A549 (cell line): ENCODE measurements around the gene PLCH1. TPM values are rescaled to one million over a fixed set of nuclear protein-coding genes. Genes with fewer than 3 reads are reported as not detected.

ENCODE experiments used
- ATAC-seq, 2 experiments: fragments of 200-7000 bp in 1 of 2; fragments of >200 bp in 1 of 2; cut with Nextera tagmentation in 1 of 2; cut with Tn5 transposase in 1 of 2; 3 replicates each; pipeline versions ENCODE4 v1.8.0 to v1.9.1; 2018 to 2020; ENCODE audit warnings: mild to moderate bottlenecking in 1 of 2, moderate library complexity in 1 of 2
- CTCF ChIA-PET: fragments of 300-600 bp; sonication (Branson Sonifier 250); formaldehyde crosslinking; extraction: SDS; loops from one replicate; lab custom pipeline; 2021; ENCODE audit warnings: antibody characterized with exemption, inconsistent platforms; lab: Yijun Ruan, JAX
- POLR2A ChIA-PET: fragments of 350-600 bp; formaldehyde crosslinking; extraction: SDS; loops from one replicate; lab custom pipeline; 2021; ENCODE audit warnings: antibody characterized with exemption, inconsistent platforms; lab: Yijun Ruan, JAX
- DNase-seq, 2 experiments: peaks; one replicate each; pipeline versions ENCODE4 v3.0.0 to v3.0.0-alpha.2; 2011 to 2016; ENCODE audit warnings: low read depth in 1 of 2, low spot score in 1 of 2
- FAIRE-seq: peaks from 2 replicates; lab custom pipeline; 2011; peaks lifted over from hg19 to GRCh38; lab: Jason Lieb, UNC
- H3K27ac ChIP-seq, 2 experiments: fragments of >200 bp; sonication (Bioruptor Twin); formaldehyde crosslinking; 3 replicates each; pipeline ENCODE4 v1.5.1; 2016 to 2017
- H3K4me1 ChIP-seq: fragments of >200 bp; sonication (Bioruptor Twin); formaldehyde crosslinking; 3 replicates; pipeline ENCODE4 v1.6.1; 2016
- H3K4me2 ChIP-seq: fragments of >200 bp; sonication (Bioruptor Twin); formaldehyde crosslinking; 3 replicates; pipeline ENCODE4 v1.6.1; 2016
- H3K4me3 ChIP-seq: fragments of >200 bp; sonication (Bioruptor Twin); formaldehyde crosslinking; 3 replicates; pipeline ENCODE4 v1.5.1; 2016
- H3K9me3 ChIP-seq: fragments of >200 bp; sonication (Bioruptor Twin); formaldehyde crosslinking; 3 replicates; pipeline ENCODE4 v1.6.1; 2016
- CBX2 ChIP-seq: fragments of 200-600 bp; sonication (generic); IDR thresholded peaks from 2 replicates; pipeline ENCODE4 v1.6.1; 2016; ENCODE audit warnings: low read depth, mild to moderate bottlenecking, borderline replicate concordance
- CEBPB ChIP-seq, 2 experiments: fragments of >200 bp in 1 of 2; sonication (Bioruptor Twin) in 1 of 2; formaldehyde crosslinking in 1 of 2; IDR thresholded peaks; 2 replicates each; pipeline ENCODE4 v1.6.1; 2012 to 2016
- CHD4 ChIP-seq: fragments of 200-600 bp; sonication (generic); IDR thresholded peaks from 2 replicates; pipeline ENCODE4 v1.6.1; 2016; ENCODE audit warnings: antibody characterized with exemption, mild to moderate bottlenecking, borderline replicate concordance
- EHF ChIP-seq: fragments of 250-450 bp; sonication (Bioruptor Pico); IDR thresholded peaks from 2 replicates; pipeline ENCODE4 v1.5.0; 2020; ENCODE audit warnings: mild to moderate bottlenecking
- ELK1 ChIP-seq: fragments of 150-350 bp; IDR thresholded peaks from 2 replicates; pipeline ENCODE4 v1.6.1; 2014; ENCODE audit warnings: low read depth, mild to moderate bottlenecking, low read length
- HOXA7 ChIP-seq: fragments of 250-450 bp; sonication (Bioruptor Pico); IDR thresholded peaks from 2 replicates; pipeline ENCODE4 v1.5.0; 2020; ENCODE audit warnings: mild to moderate bottlenecking, moderate library complexity
- HOXB13 ChIP-seq: fragments of 250-450 bp; sonication (Bioruptor Pico); IDR thresholded peaks from 2 replicates; pipeline ENCODE4 v1.5.0; 2020; ENCODE audit warnings: low read depth, mild to moderate bottlenecking, moderate library complexity
- HOXB5 ChIP-seq: fragments of 250-450 bp; sonication (Bioruptor Pico); IDR thresholded peaks from 2 replicates; pipeline ENCODE4 v1.5.0; 2020; ENCODE audit warnings: mild to moderate bottlenecking, moderate library complexity
- KDM1A ChIP-seq: fragments of 200-600 bp; sonication (generic); IDR thresholded peaks from 2 replicates; pipeline ENCODE4 v1.6.1; 2016; ENCODE audit warnings: low read depth, mild to moderate bottlenecking
- KDM5A ChIP-seq: fragments of 200-600 bp; sonication (generic); IDR thresholded peaks from 2 replicates; pipeline ENCODE4 v1.6.1; 2016; ENCODE audit warnings: antibody characterized with exemption, mild to moderate bottlenecking
- MAX ChIP-seq: IDR thresholded peaks from 2 replicates; pipeline ENCODE4 v1.6.1; 2012
- NFE2L2 ChIP-seq: fragments of 150-350 bp; conservative IDR thresholded peaks from 2 replicates; pipeline ENCODE4 v1.6.1; 2014; ENCODE audit warnings: low read length
- NR3C1 ChIP-seq: fragments of >200 bp; sonication (Bioruptor Twin); formaldehyde crosslinking; IDR thresholded peaks from 3 replicates; pipeline ENCODE4 v1.6.1; 2017
- PHF8 ChIP-seq: fragments of 200-600 bp; sonication (generic); IDR thresholded peaks from 2 replicates; pipeline ENCODE4 v1.6.1; 2016; ENCODE audit warnings: low read depth, mild to moderate bottlenecking, antibody characterized with exemption, moderate library complexity, borderline replicate concordance
- POLR2A ChIP-seq: IDR thresholded peaks from 2 replicates; pipeline ENCODE4 v1.6.1; 2012; ENCODE audit warnings: mild to moderate bottlenecking, low read length
- POLR2AphosphoS2 ChIP-seq: conservative IDR thresholded peaks from 2 replicates; pipeline ENCODE4 v1.6.1; 2012; ENCODE audit warnings: low read length, improper control_type of control experiment, inconsistent platforms
- RARB ChIP-seq: fragments of 250-450 bp; sonication (Bioruptor Pico); IDR thresholded peaks from 2 replicates; pipeline ENCODE4 v1.8.0; 2021; ENCODE audit warnings: mild to moderate bottlenecking, moderate library complexity
- RCOR1 ChIP-seq: fragments of 150-350 bp; IDR thresholded peaks from 2 replicates; pipeline ENCODE4 v1.6.1; 2014; ENCODE audit warnings: antibody characterized with exemption, low read length, low read depth
- REST ChIP-seq: fragments of 200-600 bp; sonication (generic); IDR thresholded peaks from 2 replicates; pipeline ENCODE4 v1.6.1; 2016; ENCODE audit warnings: antibody characterized with exemption, mild to moderate bottlenecking, moderate library complexity
- RFX5 ChIP-seq: fragments of 450-650 bp; IDR thresholded peaks from 2 replicates; pipeline ENCODE4 v1.7.1; 2014; ENCODE audit warnings: antibody characterized with exemption, mild to moderate bottlenecking, moderate library complexity
- RNF2 ChIP-seq: fragments of 200-600 bp; sonication (generic); IDR thresholded peaks from 2 replicates; pipeline ENCODE4 v1.6.1; 2016; ENCODE audit warnings: low read depth, mild to moderate bottlenecking, antibody characterized with exemption, moderate library complexity, borderline replicate concordance
- ZSCAN20 ChIP-seq: fragments of 250-450 bp; sonication (Bioruptor Pico); IDR thresholded peaks from 2 replicates; pipeline ENCODE4 v1.8.0; 2022; ENCODE audit warnings: mild to moderate bottlenecking, moderate library complexity
- WGBS: methylation state at CpG from one replicate; pipeline ENCODE4 v1.1.6; 2017; ENCODE audit errors: missing lambda C conversion rate; 5-methylcytosine and 5-hydroxymethylcytosine counted together
- polyA plus RNA-seq, 4 experiments: library from polyadenylated mRNA; depleted of rRNA in 3 of 4; stranded (reverse); fragments of >200 nt; fragmentation: RNase III in 1 of 4; extraction: RNeasy Plus Mini Kit Qiagen cat#74134 plus additional on column Dnase treatment in 1 of 4; gene quantifications; 2 replicates in 3 of 4; 3 replicates in 1 of 4; pipeline ENCODE4 v1.2.3, GENCODE V29; 2011 to 2017

Gene PLCH1
- polyA plus RNA-seq, 2 of the 4 experiments (the other 2 are of a cell fraction) = 2.1 to 11.1 TPM

GRCh38 chr3:155391551-155391958, 353.3 kb downstream of the PLCH1 start:
- peak; percentile 30 to 71; a peak in 4 of 6 replicates for ATAC-seq
- ChIA-PET POLR2A (no interaction called here), CTCF (interaction anchor here (0.6 to 2.1 kb wide), 3 partner anchors 9 to 310 kb away, joined by 3 to 8 read pairs (median 4); no protein-coding TSS in a partner anchor)
- WGBS = 21% methylated on average over 2 of the region's 2 CpGs
- peak; percentile 9 to 20 for DNase-seq
- TF ChIP-seq ZSCAN20 (CRISPR knock-in tag) (no peak), REST (no peak), HOXB5 (CRISPR knock-in tag) (no peak), ELK1 (no peak), CEBPB (IDR thresholded peaks at IDR 0.05) (no peak), RCOR1 (no peak)
- Histone ChIP-seq H3K27ac (peak overlapping the region in 1 of 2 experiments; percentile 30; a peak in 1 of 6 replicates), H3K4me1 (peaks cover 11% of the 10 kb centered on the region), H3K4me3 (no peak overlapping the region), H3K9me3 (no peaks in the 10 kb centered on the region), H3K4me2 (peak overlapping the region; percentile 8; the same call in 1 of the 3 replicates)
- FAIRE-seq = no peak

GRCh38 chr3:155391104-155391503, 353.8 kb downstream of the PLCH1 start:
- ChIA-PET POLR2A (no interaction called here), CTCF (interaction anchor here (0.6 to 2.1 kb wide), 2 partner anchors 9 to 303 kb away, joined by 3 to 8 read pairs; no protein-coding TSS in a partner anchor)
- FAIRE-seq = peak; percentile 28
- Histone ChIP-seq H3K4me2 (no peak overlapping the region), H3K4me1 (peaks cover 11% of the 10 kb centered on the region), H3K27ac (no peak overlapping the region)
- no peak for ATAC-seq
- no peak for TF ChIP-seq RFX5
- TF ChIP-seq MAX = no peak
- TF ChIP-seq RNF2 = no peak
- TF ChIP-seq POLR2A = no peak
- no peak for TF ChIP-seq PHF8
- TF ChIP-seq HOXA7 = no peak
- TF ChIP-seq CBX2 = no peak
- TF ChIP-seq KDM1A = no peak
- TF ChIP-seq POLR2AphosphoS2 = no peak
- TF ChIP-seq CHD4 = no peak
- TF ChIP-seq HOXB13 = no peak
- TF ChIP-seq NR3C1 = no peak
- no peak for TF ChIP-seq NFE2L2
- TF ChIP-seq EHF (CRISPR knock-in tag) = no peak
- TF ChIP-seq ZSCAN20 (CRISPR knock-in tag) = no peak
- no peak for TF ChIP-seq KDM5A
- TF ChIP-seq RARB (CRISPR knock-in tag) = no peak
- TF ChIP-seq, all 56 proteins: peak for 0
- no peak overlapping the region for H3K4me3 ChIP-seq
- H3K9me3 ChIP-seq = no peaks in the 10 kb centered on the region
- WGBS = 89% methylated on average over 2 of the region's 2 CpGs
- DNase-seq = no peak
